NAMALWA (cell line): ENCODE results near the gene EEF2K.

Source experiments
- DNase-seq: peaks from one replicate; pipeline ENCODE4 v3.0.0-alpha.2; 2015; ENCODE audit warnings: low spot score

Gene EEF2K

GRCh38 chr16:22317625-22318024, 111.5 kb downstream of the EEF2K start:
- DNase-seq: no peak

GRCh38 chr16:22318690-22319358, 112.7 kb downstream of the EEF2K start:
- DNase-seq: peak; percentile 68

GRCh38 chr16:22320572-22321339, 114.7 kb downstream of the EEF2K start:
- DNase-seq: no peak

GRCh38 chr16:22321340-22322001, 115.4 kb downstream of the EEF2K start:
- peak; percentile 82 for DNase-seq

- DNase-seq: no peak
Measured at GRCh38 chr16:22322021-22322471, 116.0 kb downstream of the EEF2K start.

GRCh38 chr16:22322741-22323140, 116.7 kb downstream of the EEF2K start:
- DNase-seq: no peak

GRCh38 chr16:22323173-22323958, 117.3 kb downstream of the EEF2K start:
- DNase-seq: no peak

GRCh38 chr16:22323959-22324786, 118.1 kb downstream of the EEF2K start:
- no peak for DNase-seq

GRCh38 chr16:22324787-22325597, 118.9 kb downstream of the EEF2K start:
- no peak for DNase-seq

GRCh38 chr16:22325598-22326368, 119.7 kb downstream of the EEF2K start:
- DNase-seq: no peak

GRCh38 chr16:22326369-22326652, 120.2 kb downstream of the EEF2K start:
- DNase-seq: no peak

- DNase-seq: no peak
Measured at GRCh38 chr16:22326771-22327445, 120.8 kb downstream of the EEF2K start.

- DNase-seq: no peak
Measured at GRCh38 chr16:22327446-22327775, 121.3 kb downstream of the EEF2K start.

- DNase-seq: no peak
Measured at GRCh38 chr16:22328081-22328725, 122.1 kb downstream of the EEF2K start.

- no peak for DNase-seq
Measured at GRCh38 chr16:22329199-22329695, 123.2 kb downstream of the EEF2K start.

GRCh38 chr16:22330326-22330725, 124.2 kb downstream of the EEF2K start:
- DNase-seq: no peak

- DNase-seq: no peak
Measured at GRCh38 chr16:22333457-22333994, 127.4 kb downstream of the EEF2K start.

GRCh38 chr16:22335668-22336246, 129.7 kb downstream of the EEF2K start:
- no peak for DNase-seq
